ENCODE data around the gene TENT4A.

TENT4A gene

DNA sequence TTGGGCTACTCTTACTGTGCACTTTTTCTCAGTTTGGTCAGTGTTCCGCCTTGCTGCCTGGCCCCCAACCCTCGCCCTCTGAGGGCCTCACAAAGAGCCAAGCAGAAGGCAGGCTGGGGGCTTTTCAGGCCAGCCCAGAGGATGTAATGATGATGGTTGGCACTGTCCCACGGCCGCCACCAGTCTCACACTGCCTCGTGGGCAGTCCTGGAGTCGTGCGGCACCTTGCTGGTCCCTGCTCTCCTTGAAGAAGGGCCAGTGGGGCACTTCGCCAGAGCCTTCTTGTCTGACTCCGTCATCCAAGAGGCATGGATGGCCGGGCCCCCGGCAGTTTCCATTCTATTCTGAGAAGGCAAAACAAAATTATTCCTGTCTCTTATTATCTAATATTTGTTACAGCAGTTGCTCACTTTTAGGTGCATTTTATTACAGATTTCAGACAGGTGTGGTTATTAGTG is 21.0 kb downstream of the TENT4A start:
- TF ChIP-seq, protein P1, sequence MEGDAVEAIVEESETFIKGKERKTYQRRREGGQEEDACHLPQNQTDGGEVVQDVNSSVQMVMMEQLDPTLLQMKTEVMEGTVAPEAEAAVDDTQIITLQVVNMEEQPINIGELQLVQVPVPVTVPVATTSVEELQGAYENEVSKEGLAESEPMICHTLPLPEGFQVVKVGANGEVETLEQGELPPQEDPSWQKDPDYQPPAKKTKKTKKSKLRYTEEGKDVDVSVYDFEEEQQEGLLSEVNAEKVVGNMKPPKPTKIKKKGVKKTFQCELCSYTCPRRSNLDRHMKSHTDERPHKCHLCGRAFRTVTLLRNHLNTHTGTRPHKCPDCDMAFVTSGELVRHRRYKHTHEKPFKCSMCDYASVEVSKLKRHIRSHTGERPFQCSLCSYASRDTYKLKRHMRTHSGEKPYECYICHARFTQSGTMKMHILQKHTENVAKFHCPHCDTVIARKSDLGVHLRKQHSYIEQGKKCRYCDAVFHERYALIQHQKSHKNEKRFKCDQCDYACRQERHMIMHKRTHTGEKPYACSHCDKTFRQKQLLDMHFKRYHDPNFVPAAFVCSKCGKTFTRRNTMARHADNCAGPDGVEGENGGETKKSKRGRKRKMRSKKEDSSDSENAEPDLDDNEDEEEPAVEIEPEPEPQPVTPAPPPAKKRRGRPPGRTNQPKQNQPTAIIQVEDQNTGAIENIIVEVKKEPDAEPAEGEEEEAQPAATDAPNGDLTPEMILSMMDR (IDR thresholded peaks at IDR 0.05; ENCODE audit: insufficient read depth, low read length, poor library complexity, severe bottlenecking): no peak
- H3K36me3 ChIP-seq (ENCODE audit: control insufficient read depth, insufficient read depth, low read length): peaks cover 6% of the 10 kb centered on the region

DNA sequence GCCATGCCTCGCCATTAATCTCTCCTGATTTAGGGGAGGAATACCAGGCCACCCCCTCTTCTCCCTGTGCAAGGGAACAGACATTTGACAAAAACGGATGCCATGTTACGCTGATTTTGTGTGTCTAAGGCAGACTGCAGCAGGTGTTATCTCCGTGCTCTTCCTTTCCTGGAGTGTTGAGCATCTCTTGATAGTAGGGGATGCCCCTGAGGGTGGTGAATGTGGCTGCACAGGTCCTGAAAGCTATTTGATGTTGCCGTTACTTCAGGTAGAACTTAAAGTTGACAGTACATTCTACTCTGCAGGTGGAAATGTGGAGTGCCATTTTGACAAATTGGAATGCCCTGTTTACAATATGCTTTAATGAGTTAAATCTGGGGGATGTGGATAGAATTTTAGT is 21.5 kb downstream of the TENT4A start:
- H3K36me3 ChIP-seq (ENCODE audit: control insufficient read depth, insufficient read depth, low read length): peaks cover 11% of the 10 kb centered on the region
- TF ChIP-seq, protein P1 (IDR thresholded peaks at IDR 0.05; ENCODE audit: insufficient read depth, low read length, poor library complexity, severe bottlenecking): no peak
- no peak overlapping the region for H3K4me3 ChIP-seq (replicated peaks; ENCODE audit: low read depth, low read length)
- DNase-seq (ENCODE audit: extremely low read depth, insufficient read length): no peak
- no peaks in the 10 kb centered on the region for H3K27me3 ChIP-seq (replicated peaks; ENCODE audit: control insufficient read depth, insufficient read depth, low read length)

More for the DNA sequence above, 21.0 kb downstream of the TENT4A start:
- Histone ChIP-seq H3K4me3 (replicated peaks; ENCODE audit: low read depth, low read length) (no peak overlapping the region), H3K27me3 (replicated peaks; ENCODE audit: control insufficient read depth, insufficient read depth, low read length) (no peaks in the 10 kb centered on the region)
- DNase-seq (ENCODE audit: extremely low read depth, insufficient read length): no peak

DNA sequence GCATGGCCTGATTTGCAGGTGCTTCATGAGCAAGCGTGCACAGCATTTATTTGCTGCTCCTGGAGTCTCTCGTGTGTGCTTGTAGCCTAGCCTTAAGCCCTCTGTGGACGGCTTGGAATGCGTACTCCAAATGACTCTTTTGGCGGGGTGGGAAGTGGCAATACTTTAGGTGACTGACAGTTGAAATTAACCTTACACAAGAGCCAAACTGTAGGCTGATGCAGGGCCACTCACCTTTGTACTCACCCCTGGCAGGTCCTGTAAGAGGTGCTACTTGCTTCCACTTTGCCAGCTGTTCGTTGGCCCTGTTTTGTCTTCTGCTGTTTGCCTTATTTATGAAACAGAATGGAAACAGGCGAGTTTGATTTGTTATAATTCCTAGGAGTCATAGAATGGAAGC is 22.9 kb downstream of the TENT4A start:
- Histone ChIP-seq H3K27me3 (replicated peaks; ENCODE audit: control insufficient read depth, insufficient read depth, low read length) (no peaks in the 10 kb centered on the region), H3K4me3 (replicated peaks; ENCODE audit: low read depth, low read length) (no peak overlapping the region), H3K36me3 (ENCODE audit: control insufficient read depth, insufficient read depth, low read length) (peaks cover 16% of the 10 kb centered on the region)
- no peak for DNase-seq (ENCODE audit: extremely low read depth, insufficient read length)
- TF ChIP-seq, protein P1 (IDR thresholded peaks at IDR 0.05; ENCODE audit: insufficient read depth, low read length, poor library complexity, severe bottlenecking): no peak

DNA sequence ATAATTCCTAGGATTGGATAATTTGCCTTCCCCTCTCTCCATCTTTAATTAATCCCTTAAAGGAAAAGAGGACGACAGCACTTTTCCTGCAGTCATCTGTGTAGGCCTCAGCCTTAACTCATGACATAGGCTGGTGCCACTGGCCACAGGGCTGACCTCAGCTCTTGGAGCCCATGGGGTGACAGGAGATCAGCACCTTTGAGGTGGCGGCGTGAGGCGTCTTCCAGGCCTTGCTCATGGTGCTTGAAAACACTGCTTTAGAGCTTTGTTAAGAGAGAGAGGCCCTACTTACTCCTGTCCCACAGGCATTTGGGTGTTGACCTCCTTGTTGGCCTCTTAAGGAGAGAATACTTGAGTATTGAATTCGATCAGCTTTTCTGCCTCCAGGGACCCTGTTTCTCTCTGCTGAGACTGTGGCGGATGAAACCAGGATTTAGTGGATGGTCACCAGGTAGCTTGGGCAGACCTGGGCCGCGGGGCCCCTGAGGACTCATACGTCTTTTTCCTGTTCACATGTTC is 23.4 kb downstream of the TENT4A start:
- Histone ChIP-seq H3K4me3 (replicated peaks; ENCODE audit: low read depth, low read length) (no peak overlapping the region; the same call in 1 of the 2 replicates), H3K36me3 (ENCODE audit: control insufficient read depth, insufficient read depth, low read length) (peaks cover 16% of the 10 kb centered on the region), H3K27me3 (replicated peaks; ENCODE audit: control insufficient read depth, insufficient read depth, low read length) (no peaks in the 10 kb centered on the region)
- TF ChIP-seq, protein P1 (IDR thresholded peaks at IDR 0.05; ENCODE audit: insufficient read depth, low read length, poor library complexity, severe bottlenecking): no peak
- DNase-seq (ENCODE audit: extremely low read depth, insufficient read length): no peak

DNA sequence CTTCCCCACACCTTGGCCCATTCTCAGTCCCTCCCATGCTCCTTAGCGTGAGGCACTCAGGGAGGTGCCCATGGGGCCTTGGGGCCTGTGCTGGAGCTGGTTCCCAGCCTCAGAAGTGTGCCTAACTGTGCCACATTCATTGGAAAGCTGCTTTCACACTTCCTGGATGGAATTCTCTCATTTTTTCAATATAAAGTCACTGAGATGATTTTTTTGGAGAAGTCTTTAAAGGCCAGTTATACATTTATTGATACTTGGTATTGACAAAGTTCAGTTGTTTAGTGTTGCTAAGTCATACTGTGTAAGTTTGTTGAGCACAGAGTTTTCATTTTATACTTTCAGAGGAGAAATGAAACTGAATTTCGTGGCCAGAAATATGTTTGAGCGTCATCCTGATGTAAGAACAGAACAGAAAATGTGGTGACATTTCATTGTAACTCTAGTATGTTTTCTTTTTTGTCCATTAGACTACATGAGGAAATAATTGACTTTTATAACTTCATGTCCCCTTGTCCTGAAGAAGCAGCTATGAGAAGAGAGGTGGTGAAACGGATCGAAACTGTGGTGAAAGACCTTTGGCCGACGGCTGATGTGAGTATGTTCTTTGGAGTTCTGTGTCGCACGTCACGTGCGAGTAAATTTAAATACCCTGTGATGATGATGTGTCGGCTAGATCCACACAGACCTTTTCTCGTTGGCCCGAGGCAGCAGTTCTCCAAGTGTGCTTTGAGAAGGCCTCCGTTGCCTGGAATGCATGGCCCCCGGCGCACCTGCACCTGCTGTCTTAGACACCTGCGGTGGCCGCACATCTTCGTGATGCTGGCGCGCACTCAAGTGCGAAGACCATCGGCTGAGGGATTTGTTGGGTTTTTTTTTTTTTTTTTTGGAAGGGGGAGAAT is 24.1 kb downstream of the TENT4A start:
- peaks cover 16% of the 10 kb centered on the region for H3K36me3 ChIP-seq (ENCODE audit: control insufficient read depth, insufficient read depth, low read length)
- H3K4me3 ChIP-seq (replicated peaks; ENCODE audit: low read depth, low read length): no peak overlapping the region; the same call in 1 of the 2 replicates
- H3K27me3 ChIP-seq (replicated peaks; ENCODE audit: control insufficient read depth, insufficient read depth, low read length): no peaks in the 10 kb centered on the region
- TF ChIP-seq, protein P1 (IDR thresholded peaks at IDR 0.05; ENCODE audit: insufficient read depth, low read length, poor library complexity, severe bottlenecking): no peak
- peak; percentile 47 for DNase-seq (ENCODE audit: extremely low read depth, insufficient read length)

Measured in GM06990 (cell line).